Ishikawa (cell line): ENCODE data around the gene DOK4.

Source experiments
- EGR1 ChIP-seq: IDR thresholded peaks from 2 replicates; pipeline ENCODE4 v1.6.1; 2012
- EP300 ChIP-seq: IDR thresholded peaks from 2 replicates; pipeline ENCODE4 v1.6.1; 2012; ENCODE audit warnings: borderline replicate concordance
- RAD21 ChIP-seq: IDR thresholded peaks from 2 replicates; pipeline ENCODE4 v1.6.1; 2012; ENCODE audit warnings: low read depth
- YY1 ChIP-seq: IDR thresholded peaks from 2 replicates; pipeline ENCODE4 v1.6.1; 2012; ENCODE audit warnings: low read depth
- TF ChIP-seq, protein P1 (sequence below): IDR thresholded peaks from 2 replicates; pipeline ENCODE4 v1.6.1; 2012
- TF ChIP-seq, protein P2 (sequence below): IDR thresholded peaks from 2 replicates; pipeline ENCODE4 v1.6.1; 2012

DNA sequence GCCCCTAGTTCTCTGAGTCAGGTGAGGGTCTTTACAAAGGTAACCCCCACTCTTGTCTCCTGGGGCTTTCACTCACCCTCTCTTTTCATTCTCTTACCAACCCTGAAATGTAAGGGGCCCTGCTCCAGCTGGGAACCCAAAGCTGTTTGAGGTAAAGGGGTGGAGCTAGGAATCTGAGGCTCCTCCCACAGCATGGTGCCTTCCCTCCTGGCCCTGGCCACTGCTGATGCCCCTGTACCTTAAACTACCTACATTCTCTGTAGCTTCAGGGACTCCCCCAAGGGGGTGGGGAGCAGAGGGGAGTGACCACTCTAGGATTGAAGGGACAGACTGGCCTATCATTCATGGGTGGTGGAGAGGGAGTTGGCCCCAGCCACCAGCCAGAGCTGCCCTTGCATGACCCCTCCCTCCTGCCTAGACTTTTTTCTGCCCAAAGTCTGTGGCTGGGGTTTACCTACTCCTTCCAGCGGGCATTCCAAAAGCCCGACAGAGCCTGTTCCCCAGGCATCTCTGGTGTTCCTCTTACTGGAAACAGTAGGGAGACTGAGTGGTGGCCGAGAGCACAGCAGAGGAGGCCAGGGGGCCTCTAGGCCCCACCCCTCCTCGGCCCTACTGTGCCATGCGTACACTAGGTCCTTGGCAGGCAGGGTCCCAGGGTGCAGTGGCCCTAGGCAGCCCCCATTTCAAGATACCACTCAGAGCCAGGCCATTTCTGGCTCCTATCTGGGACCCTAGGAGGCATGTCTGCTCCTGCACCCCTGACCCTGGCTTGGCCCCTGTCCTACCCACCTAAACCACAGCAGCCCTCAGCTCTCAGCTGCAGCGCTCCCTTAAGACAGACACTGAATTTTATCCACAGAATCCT, 9.5 kb downstream of the DOK4 start:
- TF ChIP-seq EGR1 (no peak), YY1 (no peak), RAD21 (no peak), EP300 (no peak)
- TF ChIP-seq, protein P1, sequence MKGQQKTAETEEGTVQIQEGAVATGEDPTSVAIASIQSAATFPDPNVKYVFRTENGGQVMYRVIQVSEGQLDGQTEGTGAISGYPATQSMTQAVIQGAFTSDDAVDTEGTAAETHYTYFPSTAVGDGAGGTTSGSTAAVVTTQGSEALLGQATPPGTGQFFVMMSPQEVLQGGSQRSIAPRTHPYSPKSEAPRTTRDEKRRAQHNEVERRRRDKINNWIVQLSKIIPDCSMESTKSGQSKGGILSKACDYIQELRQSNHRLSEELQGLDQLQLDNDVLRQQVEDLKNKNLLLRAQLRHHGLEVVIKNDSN: no peak
- TF ChIP-seq, protein P2, sequence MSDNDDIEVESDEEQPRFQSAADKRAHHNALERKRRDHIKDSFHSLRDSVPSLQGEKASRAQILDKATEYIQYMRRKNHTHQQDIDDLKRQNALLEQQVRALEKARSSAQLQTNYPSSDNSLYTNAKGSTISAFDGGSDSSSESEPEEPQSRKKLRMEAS: no peak
